Natural killer cell (primary cell): ENCODE results near the gene CDC42SE1. TPM values are rescaled to one million over a fixed set of nuclear protein-coding genes. Genes with fewer than 3 reads are reported as not detected.

Source experiments
- ATAC-seq, 3 donors: fragments of 150-1000 bp in 2 of 3; fragments of 200-7000 bp in 1 of 3; cut with Tn5 transposase; 1 replicate in 1 of 3; 2 replicates in 2 of 3; pipeline ENCODE4 v1.10.0; 2021; ENCODE audit warnings: mild to moderate bottlenecking in 2 of 3, moderate library complexity in 2 of 3
- DNase-seq, 2 donors: peaks; one replicate each; pipeline versions ENCODE4 v3.0.0 to v3.0.0-alpha.2; 2013 to 2021; ENCODE audit warnings: mixed read lengths in 1 of 2
- H3K27ac ChIP-seq: one replicate; pipeline ENCODE4 v1.5.1; 2013; ENCODE audit warnings: mild to moderate bottlenecking, low read length
- H3K27me3 ChIP-seq: one replicate; pipeline ENCODE4 v1.6.1; 2013; ENCODE audit warnings: low read length; ENCODE audit not compliant: control insufficient read depth, insufficient read depth
- H3K36me3 ChIP-seq: one replicate; pipeline ENCODE4 v1.6.1; 2013; ENCODE audit warnings: low read length; ENCODE audit not compliant: control insufficient read depth, insufficient read depth
- H3K4me1 ChIP-seq: one replicate; pipeline ENCODE4 v1.6.1; 2013; ENCODE audit warnings: low read length; ENCODE audit not compliant: control insufficient read depth, insufficient read depth
- H3K4me3 ChIP-seq: one replicate; pipeline ENCODE4 v1.5.1; 2013; ENCODE audit warnings: low read length
- H3K9me3 ChIP-seq: one replicate; pipeline ENCODE4 v1.6.1; 2013; ENCODE audit warnings: low read length; ENCODE audit not compliant: control insufficient read depth, insufficient read depth
- H3K27ac Mint-ChIP-seq, 2 donors: one replicate each; pipeline ENCODE4 v1.8.0; 2022; ENCODE audit warnings: mild to moderate bottlenecking in 2 of 2, mixed read lengths in 2 of 2, moderate library complexity in 1 of 2
- H3K27me3 Mint-ChIP-seq, 2 donors: one replicate each; pipeline ENCODE4 v1.8.0; 2022; ENCODE audit warnings: low read depth in 2 of 2, mixed read lengths in 2 of 2
- H3K36me3 Mint-ChIP-seq: one replicate; pipeline ENCODE4 v1.8.0; 2022; ENCODE audit warnings: mixed read lengths
- H3K4me1 Mint-ChIP-seq, 2 donors: one replicate each; pipeline ENCODE4 v1.8.0; 2022; ENCODE audit warnings: mixed read lengths in 2 of 2
- H3K4me3 Mint-ChIP-seq: one replicate; pipeline ENCODE4 v1.8.0; 2022; ENCODE audit warnings: mild to moderate bottlenecking, moderate library complexity, mixed read lengths
- H3K9me3 Mint-ChIP-seq, 2 donors: one replicate each; pipeline ENCODE4 v1.8.0; 2022; ENCODE audit warnings: mixed read lengths in 2 of 2
- CTCF ChIP-seq: fragments of 200-600 bp; IDR thresholded peaks from one replicate; pipeline ENCODE4 v1.8.0; 2022; ENCODE audit warnings: antibody characterized with exemption
- WGBS: methylation state at CpG from one replicate; pipeline ENCODE4 v1.1.7; 2013; ENCODE audit warnings: missing lambda C conversion rate; ENCODE audit not compliant: insufficient coverage; 5-methylcytosine and 5-hydroxymethylcytosine counted together
- intact Hi-C: fragments of 100-400 bp; cut with micrococcal nuclease; formaldehyde crosslinking; loops from one replicate; pipeline ENCODE4 v1.14.2; 2022
- total RNA-seq, 4 donors: library from RNA; stranded (reverse); fragments of 120-200 nt in 1 of 4; gene quantifications; one replicate each; pipeline versions ENCODE4 v1.2.3 to v1.2.4, GENCODE V29; 2013 to 2022

Gene CDC42SE1
- total RNA-seq, 3 donors from 2014 or later (not counting 1 experiment from before 2014, with no cell fraction given) = 555 to 792 (median 752) TPM

DNA sequence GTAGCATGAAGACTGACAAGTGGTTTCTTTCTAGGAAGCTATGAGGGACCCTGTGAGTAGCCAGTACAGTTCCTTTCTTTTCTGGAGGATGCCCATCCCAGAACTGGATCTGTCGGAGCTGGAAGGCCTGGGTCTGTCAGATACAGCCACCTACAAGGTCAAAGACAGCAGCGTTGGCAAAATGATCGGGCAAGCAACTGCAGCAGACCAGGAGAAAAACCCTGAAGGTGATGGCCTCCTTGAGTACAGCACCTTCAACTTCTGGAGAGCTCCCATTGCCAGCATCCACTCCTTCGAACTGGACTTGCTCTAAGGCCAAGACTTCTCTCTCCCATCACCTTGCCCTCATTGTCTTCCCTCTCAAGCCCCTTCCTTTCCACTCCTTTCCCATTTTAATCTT is 7.8 kb upstream of the CDC42SE1 start:
- no peak for ATAC-seq
- Histone ChIP-seq H3K27me3 (no peaks in the 10 kb centered on the region), H3K4me3 (no peak overlapping the region), H3K9me3 (no peaks in the 10 kb centered on the region), H3K4me1 (peaks cover 16% of the 10 kb centered on the region), H3K27ac (no peak overlapping the region), H3K36me3 (no peaks in the 10 kb centered on the region)
- DNase-seq = no peak
- no peaks in the 10 kb centered on the region for H3K9me3 Mint-ChIP-seq
- intact Hi-C loops = no loop called here
- H3K27me3 Mint-ChIP-seq = no peaks in the 10 kb centered on the region
- H3K27ac Mint-ChIP-seq = peak overlapping the region; percentile 58 to 61
- no peaks in the 10 kb centered on the region for H3K36me3 Mint-ChIP-seq
- peaks cover 17 to 24% of the 10 kb centered on the region in 2 donors for H3K4me1 Mint-ChIP-seq
- no peak for TF ChIP-seq CTCF
- no peak overlapping the region for H3K4me3 Mint-ChIP-seq
- 93% methylated on average over 4 of the region's 4 CpGs for WGBS

DNA sequence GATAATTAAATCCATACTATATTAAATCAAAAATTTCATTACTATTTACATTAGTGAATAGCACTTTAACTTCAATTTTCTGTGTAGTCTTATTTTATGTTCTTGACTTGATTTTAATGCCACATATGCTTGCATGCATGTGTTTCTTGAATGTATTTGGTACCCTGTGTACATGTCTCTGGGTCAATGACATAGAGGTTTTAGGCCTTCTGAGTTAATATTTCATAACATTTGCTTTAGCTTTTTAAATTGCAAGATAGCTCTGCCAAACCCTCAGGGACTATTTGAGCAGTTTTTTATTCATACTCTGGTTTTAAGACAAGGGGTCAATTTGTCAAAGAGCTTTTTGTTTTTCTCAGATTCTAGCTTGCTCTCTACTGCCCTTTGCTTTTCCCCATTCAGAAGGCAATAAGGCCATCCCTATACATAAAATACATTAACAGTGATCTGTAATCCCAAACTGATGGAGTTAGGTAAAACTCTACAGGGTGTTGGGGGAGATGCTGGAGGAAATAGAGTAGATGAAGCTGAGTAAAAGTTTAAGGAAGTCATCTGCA is 5.7 kb upstream of the CDC42SE1 start:
- Histone ChIP-seq H3K27me3 (no peaks in the 10 kb centered on the region), H3K36me3 (no peaks in the 10 kb centered on the region), H3K27ac (no peak overlapping the region), H3K4me1 (peaks cover 13% of the 10 kb centered on the region), H3K9me3 (no peaks in the 10 kb centered on the region), H3K4me3 (no peak overlapping the region)
- intact Hi-C loops = no loop called here
- no peak for TF ChIP-seq CTCF
- no peak for DNase-seq
- no peaks in the 10 kb centered on the region for H3K27me3 Mint-ChIP-seq
- H3K9me3 Mint-ChIP-seq = no peaks in the 10 kb centered on the region
- no peak for ATAC-seq
- H3K36me3 Mint-ChIP-seq = no peaks in the 10 kb centered on the region
- H3K4me1 Mint-ChIP-seq = peaks cover 19 to 24% of the 10 kb centered on the region in 2 donors
- H3K4me3 Mint-ChIP-seq = no peak overlapping the region
- H3K27ac Mint-ChIP-seq = no peak overlapping the region

DNA sequence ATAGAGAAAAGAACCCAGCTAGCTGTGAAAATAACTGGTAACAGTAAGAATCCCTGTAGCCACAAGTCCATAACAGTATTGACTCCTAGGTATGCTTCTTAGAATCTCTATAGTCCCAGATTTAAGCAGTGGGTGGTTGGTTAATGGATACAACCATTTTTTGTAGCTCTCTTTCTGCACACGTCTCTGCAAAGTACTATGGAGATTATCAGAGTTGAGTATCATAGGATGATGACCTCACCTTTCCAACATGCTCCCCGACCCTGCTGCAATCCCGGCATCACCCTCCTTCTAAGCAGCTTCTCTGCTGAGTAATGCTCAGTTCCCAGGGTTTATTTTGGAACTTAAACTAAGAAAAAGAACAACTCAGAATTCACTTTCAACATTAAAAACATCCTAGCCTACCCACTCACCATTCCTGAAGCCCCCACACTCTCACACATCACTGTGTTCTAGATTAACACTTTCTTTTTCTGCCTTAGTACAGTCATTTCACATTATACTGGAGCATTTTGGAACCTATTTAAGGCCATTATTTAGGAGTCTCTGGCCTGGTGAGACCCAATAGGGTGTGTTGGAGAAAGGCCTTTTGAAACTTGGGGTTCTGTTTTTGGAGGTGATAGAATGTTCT is 3.4 kb upstream of the CDC42SE1 start:
- ATAC-seq = no peak
- peaks cover 7% of the 10 kb centered on the region for H3K36me3 Mint-ChIP-seq
- no peak overlapping the region for H3K27ac Mint-ChIP-seq
- H3K4me3 ChIP-seq = no peak overlapping the region
- H3K27ac ChIP-seq = no peak overlapping the region
- WGBS = 93% methylated on average over 2 of the region's 3 CpGs
- no peaks in the 10 kb centered on the region for H3K9me3 Mint-ChIP-seq
- no peaks in the 10 kb centered on the region for H3K9me3 ChIP-seq
- H3K36me3 ChIP-seq = no peaks in the 10 kb centered on the region
- no peak for DNase-seq
- no peaks in the 10 kb centered on the region for H3K27me3 ChIP-seq
- peaks cover 33 to 39% of the 10 kb centered on the region in 2 donors for H3K4me1 Mint-ChIP-seq
- H3K4me1 ChIP-seq = peaks cover 10% of the 10 kb centered on the region
- H3K27me3 Mint-ChIP-seq = no peaks in the 10 kb centered on the region
- no peak for TF ChIP-seq CTCF
- peak overlapping the region; percentile 25 for H3K4me3 Mint-ChIP-seq
- intact Hi-C loops = no loop called here

GRCh38 chr1:151061704-151062103 is 2.3 kb upstream of the CDC42SE1 start:
- intact Hi-C loops = no loop called here
- Histone ChIP-seq H3K27ac (no peak overlapping the region), H3K27me3 (no peaks in the 10 kb centered on the region), H3K36me3 (peaks cover 3% of the 10 kb centered on the region), H3K9me3 (no peaks in the 10 kb centered on the region), H3K4me1 (peaks cover 19% of the 10 kb centered on the region), H3K4me3 (no peak overlapping the region)
- peaks cover 44 to 46% of the 10 kb centered on the region in 2 donors for H3K4me1 Mint-ChIP-seq
- H3K27me3 Mint-ChIP-seq = no peaks in the 10 kb centered on the region
- no peaks in the 10 kb centered on the region for H3K9me3 Mint-ChIP-seq
- H3K36me3 Mint-ChIP-seq = peaks cover 10% of the 10 kb centered on the region
- H3K4me3 Mint-ChIP-seq = peak overlapping the region; percentile 37
- ATAC-seq (no peak), DNase-seq (no peak)
- WGBS = 100% methylated on average over 2 of the region's 2 CpGs
- H3K27ac Mint-ChIP-seq = no peak overlapping the region
- TF ChIP-seq CTCF = no peak
